ENCODE measurements around the gene NTNG2.

DNA sequence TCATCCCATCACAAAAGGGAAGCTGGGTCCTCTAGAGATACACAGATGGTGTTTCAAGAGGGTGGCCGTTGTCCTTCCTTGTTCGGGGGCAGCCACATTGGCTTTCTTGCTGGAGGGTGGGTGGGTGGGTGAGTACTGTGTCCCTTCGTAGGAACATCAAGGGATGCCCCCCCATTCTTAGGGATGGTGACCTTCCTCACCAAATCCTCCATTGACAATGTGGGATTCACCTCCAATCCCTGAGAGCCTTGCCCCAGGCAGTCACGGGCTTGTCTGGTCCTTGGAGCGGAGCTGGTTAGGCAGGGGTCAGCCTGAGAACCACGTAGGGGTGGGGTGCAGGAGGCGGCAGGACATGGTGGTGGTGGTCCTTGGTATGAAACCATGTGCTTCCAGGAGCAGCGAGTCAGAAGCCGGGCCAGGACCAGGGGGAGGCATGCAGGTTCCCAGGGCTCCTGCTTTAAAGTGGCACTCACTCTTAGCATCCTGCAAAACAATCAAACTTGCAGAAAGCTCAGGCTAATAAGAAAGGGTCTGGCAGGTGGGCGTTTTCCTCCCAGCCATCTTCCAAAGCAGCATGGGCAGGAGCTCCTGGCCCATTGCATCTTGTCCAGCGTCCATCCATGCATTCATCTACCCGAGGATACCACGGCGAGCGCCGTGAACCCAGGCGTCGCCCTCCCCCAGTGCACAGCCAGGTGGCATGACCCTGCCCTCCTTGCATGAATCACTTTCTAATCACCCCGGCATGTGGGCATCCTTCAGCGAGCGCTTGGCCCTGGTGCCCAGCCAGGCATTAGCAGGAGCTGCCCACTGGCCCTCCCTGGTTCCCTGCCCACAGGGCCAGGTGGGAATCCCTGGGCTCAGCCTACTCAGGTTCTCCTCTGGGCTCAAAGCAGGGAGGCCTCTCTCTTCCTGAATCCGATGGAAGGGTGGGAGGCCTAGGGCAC is 76.4 kb downstream of the NTNG2 start:
- TF ChIP-seq CTCF (conservative IDR thresholded peaks at IDR 0.05 in 1 of 2, IDR thresholded peaks at IDR 0.05 in 1 of 2; ENCODE audit: low read depth in 1 of 2, low read length in 2 of 2) (no peak), EZH2 (IDR thresholded peaks at IDR 0.05; ENCODE audit: low read length, missing control alignments) (no peak)
